AG09319 (cell line): ENCODE measurements around the gene FAM222B.

ENCODE experiments used
- DNase-seq: peaks from one replicate; pipeline ENCODE4 v3.0.0-alpha.2; 2010; ENCODE audit warnings: low read depth; ENCODE audit errors: extremely low read depth
- TF ChIP-seq, protein P1 (sequence below): IDR thresholded peaks from 2 replicates; pipeline ENCODE4 v1.5.1; 2011; ENCODE audit warnings: low read depth, mild to moderate bottlenecking, inconsistent platforms, low read length, moderate library complexity

FAM222B gene

DNA sequence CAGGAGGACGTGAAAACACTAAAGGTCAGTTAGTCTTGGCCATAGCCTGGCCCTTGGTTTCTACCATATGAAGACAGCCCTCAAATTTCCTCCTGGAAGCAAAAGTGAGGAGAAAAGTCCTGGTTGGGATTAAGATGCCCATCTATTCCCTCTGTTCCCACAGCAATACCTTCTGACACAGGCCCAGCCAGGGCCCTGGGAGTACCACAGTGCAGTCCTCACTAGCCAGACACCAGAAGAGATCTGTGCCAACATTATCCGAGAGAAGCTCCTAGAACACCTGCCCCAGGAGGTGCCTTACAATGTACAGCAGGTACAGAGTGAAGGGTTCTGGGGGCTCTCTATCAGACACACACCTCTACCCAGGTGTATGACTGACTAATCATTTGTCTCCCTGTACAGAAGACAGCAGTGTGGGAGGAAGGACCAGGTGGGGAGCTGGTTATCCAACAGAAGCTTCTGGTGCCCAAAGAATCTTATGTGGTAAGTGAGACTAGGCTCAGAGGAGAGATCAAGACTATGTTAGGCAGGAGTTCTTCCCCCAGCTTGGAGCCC is 16.3 kb upstream of the FAM222B start:
- TF ChIP-seq, protein P1, sequence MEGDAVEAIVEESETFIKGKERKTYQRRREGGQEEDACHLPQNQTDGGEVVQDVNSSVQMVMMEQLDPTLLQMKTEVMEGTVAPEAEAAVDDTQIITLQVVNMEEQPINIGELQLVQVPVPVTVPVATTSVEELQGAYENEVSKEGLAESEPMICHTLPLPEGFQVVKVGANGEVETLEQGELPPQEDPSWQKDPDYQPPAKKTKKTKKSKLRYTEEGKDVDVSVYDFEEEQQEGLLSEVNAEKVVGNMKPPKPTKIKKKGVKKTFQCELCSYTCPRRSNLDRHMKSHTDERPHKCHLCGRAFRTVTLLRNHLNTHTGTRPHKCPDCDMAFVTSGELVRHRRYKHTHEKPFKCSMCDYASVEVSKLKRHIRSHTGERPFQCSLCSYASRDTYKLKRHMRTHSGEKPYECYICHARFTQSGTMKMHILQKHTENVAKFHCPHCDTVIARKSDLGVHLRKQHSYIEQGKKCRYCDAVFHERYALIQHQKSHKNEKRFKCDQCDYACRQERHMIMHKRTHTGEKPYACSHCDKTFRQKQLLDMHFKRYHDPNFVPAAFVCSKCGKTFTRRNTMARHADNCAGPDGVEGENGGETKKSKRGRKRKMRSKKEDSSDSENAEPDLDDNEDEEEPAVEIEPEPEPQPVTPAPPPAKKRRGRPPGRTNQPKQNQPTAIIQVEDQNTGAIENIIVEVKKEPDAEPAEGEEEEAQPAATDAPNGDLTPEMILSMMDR = no peak
- DNase-seq = no peak

GRCh38 chr17:28857905-28858800 is 15.6 kb upstream of the FAM222B start:
- TF ChIP-seq, protein P1 = no peak

GRCh38 chr17:28856028-28856574 is 13.5 kb upstream of the FAM222B start:
- TF ChIP-seq, protein P1 = no peak
- no peak for DNase-seq

More at GRCh38 chr17:28857905-28858800, 15.6 kb upstream of the FAM222B start:
- no peak for DNase-seq

GRCh38 chr17:28855336-28855679 is 12.7 kb upstream of the FAM222B start:
- TF ChIP-seq, protein P1 = no peak

DNA sequence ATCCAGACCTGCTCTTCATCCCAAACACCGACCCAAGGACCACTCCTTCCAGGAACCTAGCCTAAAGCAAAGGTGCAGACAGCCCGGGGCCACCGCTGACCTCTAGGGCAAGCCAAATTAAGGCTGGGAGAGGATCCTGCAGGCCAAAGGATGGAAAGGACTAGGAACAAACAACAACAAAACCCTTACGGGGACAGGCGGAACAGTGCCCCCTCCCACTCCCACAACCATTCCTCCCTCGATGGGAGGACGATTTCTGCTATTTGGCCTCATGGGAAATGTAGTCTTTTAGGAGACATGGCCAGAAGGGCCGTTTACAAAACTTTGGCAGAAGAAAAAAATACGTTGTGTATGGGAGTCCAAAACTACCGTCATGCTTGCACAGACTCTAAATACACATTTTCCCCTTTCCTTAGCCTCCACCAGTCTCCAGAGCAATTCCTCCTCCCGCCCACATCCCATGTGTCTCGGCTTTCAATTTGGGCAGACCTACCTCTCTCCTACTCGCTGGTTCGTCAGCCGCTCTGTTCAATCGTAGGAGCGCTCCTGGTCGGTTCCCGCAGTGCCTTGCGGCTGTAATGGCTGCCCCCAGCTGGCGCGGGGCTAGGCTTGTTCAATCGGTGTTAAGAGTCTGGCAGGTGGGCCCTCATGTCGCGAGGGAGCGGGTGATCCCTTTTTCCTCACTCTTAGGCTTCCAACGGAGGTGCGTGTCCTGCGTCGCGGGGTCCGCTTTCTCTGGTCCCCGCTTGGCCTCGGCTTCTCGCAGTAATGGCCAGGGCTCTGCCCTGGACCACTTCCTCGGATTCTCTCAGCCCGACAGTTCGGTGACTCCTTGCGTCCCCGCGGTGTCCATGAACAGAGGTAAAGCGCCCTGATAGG is 12.1 kb upstream of the FAM222B start, which contains the start of gene ERAL1:
Gene ERAL1 (plus strand): TSS at position 560 of the 879 bp plus-strand sequence. CDS start 19 bp downstream, at position 579.
- peak; percentile 65 for DNase-seq
- TF ChIP-seq, protein P1 = peak; percentile 8

More at GRCh38 chr17:28855336-28855679, 12.7 kb upstream of the FAM222B start:
- DNase-seq = no peak

DNA sequence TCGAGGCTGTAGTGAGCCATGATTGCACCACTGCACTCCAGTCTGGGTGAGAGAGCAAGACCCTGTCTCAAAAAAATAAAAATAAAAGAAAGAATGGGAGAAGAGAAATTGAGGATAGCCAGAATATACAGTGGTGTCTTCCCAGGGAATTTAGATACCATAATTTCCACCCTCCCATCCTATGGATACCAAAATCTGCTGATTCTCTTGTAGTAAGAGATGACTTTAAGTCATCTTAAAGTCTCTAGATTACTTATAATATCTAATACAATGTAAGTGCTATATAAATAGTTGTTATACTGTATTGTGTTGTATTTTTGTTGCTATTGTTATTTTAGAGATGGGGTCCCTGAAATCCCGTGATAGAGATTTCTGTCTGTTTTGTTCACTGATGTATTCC is 10.7 kb upstream of the FAM222B start:
- TF ChIP-seq, protein P1 = no peak

More for the DNA sequence above, 10.7 kb upstream of the FAM222B start:
- no peak for DNase-seq
